Measurements from ENCODE around the gene TTC34. TPM values are rescaled to one million over a fixed set of nuclear protein-coding genes. Genes with fewer than 3 reads are reported as not detected.
A peak's percentile ranks its signal among the peaks of the same experiment; 100 is the strongest.

Gene TTC34
- total RNA-seq, 1 donor from 2014 or later: 1.8 TPM

- H3K27ac Mint-ChIP-seq: peak overlapping the region; percentile 27
Observed at GRCh38 chr1:2592672-2593071, 208.8 kb downstream of the TTC34 start.

GRCh38 chr1:2591581-2592261 lies 209.8 kb downstream of the TTC34 start:
- no peak overlapping the region for H3K4me3 Mint-ChIP-seq
- no peaks in the 10 kb centered on the region for H3K4me1 Mint-ChIP-seq (ENCODE audit: low read depth)
- H3K9me3 Mint-ChIP-seq: no peaks in the 10 kb centered on the region
- no peak overlapping the region for H3K27ac Mint-ChIP-seq
- H3K36me3 Mint-ChIP-seq (ENCODE audit: low read depth): no peaks in the 10 kb centered on the region
- no peak for DNase-seq (ENCODE audit: low spot score)
- intact Hi-C loops (cut with micrococcal nuclease): no loop called here
- no peaks in the 10 kb centered on the region for H3K27me3 Mint-ChIP-seq (ENCODE audit: insufficient read depth)

More at GRCh38 chr1:2592672-2593071, 208.8 kb downstream of the TTC34 start:
- Mint-ChIP-seq H3K4me1 (ENCODE audit: low read depth) (no peaks in the 10 kb centered on the region), H3K27me3 (ENCODE audit: insufficient read depth) (no peaks in the 10 kb centered on the region), H3K9me3 (no peaks in the 10 kb centered on the region), H3K36me3 (ENCODE audit: low read depth) (no peaks in the 10 kb centered on the region), H3K4me3 (no peak overlapping the region)
- intact Hi-C loops (cut with micrococcal nuclease): no loop called here
- no peak for DNase-seq (ENCODE audit: low spot score)

- no peaks in the 10 kb centered on the region for H3K36me3 Mint-ChIP-seq (ENCODE audit: low read depth)
- H3K9me3 Mint-ChIP-seq: no peaks in the 10 kb centered on the region
- H3K4me3 Mint-ChIP-seq: no peak overlapping the region
- no peaks in the 10 kb centered on the region for H3K27me3 Mint-ChIP-seq (ENCODE audit: insufficient read depth)
- H3K27ac Mint-ChIP-seq: no peak overlapping the region
- intact Hi-C loops (cut with micrococcal nuclease): no loop called here
- no peak for DNase-seq (ENCODE audit: low spot score)
- no peaks in the 10 kb centered on the region for H3K4me1 Mint-ChIP-seq (ENCODE audit: low read depth)
Observed at GRCh38 chr1:2591233-2591580, 210.3 kb downstream of the TTC34 start.

GRCh38 chr1:2590233-2591141 lies 211.0 kb downstream of the TTC34 start:
- H3K4me3 Mint-ChIP-seq: no peak overlapping the region
- no peak overlapping the region for H3K27ac Mint-ChIP-seq
- peaks cover 1% of the 10 kb centered on the region for H3K4me1 Mint-ChIP-seq (ENCODE audit: low read depth)
- no peaks in the 10 kb centered on the region for H3K9me3 Mint-ChIP-seq
- H3K27me3 Mint-ChIP-seq (ENCODE audit: insufficient read depth): no peaks in the 10 kb centered on the region
- no peak for DNase-seq (ENCODE audit: low spot score)
- H3K36me3 Mint-ChIP-seq (ENCODE audit: low read depth): no peaks in the 10 kb centered on the region
- intact Hi-C loops (cut with micrococcal nuclease): no loop called here

- intact Hi-C loops (cut with micrococcal nuclease): loop anchor here (10.0 kb wide), 1 partner anchor 1035 kb away; the partner anchor contains the start of gene TPRG1L
- Mint-ChIP-seq H3K4me1 (ENCODE audit: low read depth) (peaks cover 10% of the 10 kb centered on the region), H3K9me3 (no peaks in the 10 kb centered on the region), H3K36me3 (ENCODE audit: low read depth) (no peaks in the 10 kb centered on the region), H3K27ac (no peak overlapping the region), H3K4me3 (peak overlapping the region; percentile 58), H3K27me3 (ENCODE audit: insufficient read depth) (no peaks in the 10 kb centered on the region)
- no peak for DNase-seq (ENCODE audit: low spot score)
Observed at GRCh38 chr1:2589431-2590232, 211.9 kb downstream of the TTC34 start.

- Mint-ChIP-seq H3K27ac (no peak overlapping the region), H3K36me3 (ENCODE audit: low read depth) (no peaks in the 10 kb centered on the region), H3K9me3 (no peaks in the 10 kb centered on the region), H3K4me3 (peak overlapping the region; percentile 39), H3K4me1 (ENCODE audit: low read depth) (peaks cover 17% of the 10 kb centered on the region), H3K27me3 (ENCODE audit: insufficient read depth) (no peaks in the 10 kb centered on the region)
- DNase-seq (ENCODE audit: low spot score): no peak
- intact Hi-C loops (cut with micrococcal nuclease): loop anchor here (10.0 kb wide), 1 partner anchor 1036 kb away; the partner anchor contains the start of gene TPRG1L
Observed at GRCh38 chr1:2588661-2589430, 212.6 kb downstream of the TTC34 start.

- intact Hi-C loops (cut with micrococcal nuclease): loop anchor here (2.0 to 10.0 kb wide), 4 partner anchors 383 to 1037 kb away; partner anchors contain the start of genes FAAP20, TMEM52 and TPRG1L
- Mint-ChIP-seq H3K4me1 (ENCODE audit: low read depth) (peaks cover 26% of the 10 kb centered on the region), H3K36me3 (ENCODE audit: low read depth) (no peaks in the 10 kb centered on the region), H3K27ac (no peak overlapping the region), H3K27me3 (ENCODE audit: insufficient read depth) (no peaks in the 10 kb centered on the region), H3K9me3 (no peaks in the 10 kb centered on the region), H3K4me3 (peak overlapping the region; percentile 80)
- DNase-seq (ENCODE audit: low spot score): no peak
Observed at GRCh38 chr1:2587860-2588571, 213.5 kb downstream of the TTC34 start.

GRCh38 chr1:2587071-2587859 lies 214.2 kb downstream of the TTC34 start:
- H3K4me3 Mint-ChIP-seq: peak overlapping the region; percentile 80
- intact Hi-C loops (cut with micrococcal nuclease): loop anchor here (2.0 to 10.0 kb wide), 4 partner anchors 382 to 1038 kb away; partner anchors contain the start of genes FAAP20, TMEM52 and TPRG1L
- peaks cover 32% of the 10 kb centered on the region for H3K4me1 Mint-ChIP-seq (ENCODE audit: low read depth)
- H3K27me3 Mint-ChIP-seq (ENCODE audit: insufficient read depth): no peaks in the 10 kb centered on the region
- peaks cover 1% of the 10 kb centered on the region for H3K36me3 Mint-ChIP-seq (ENCODE audit: low read depth)
- no peak for DNase-seq (ENCODE audit: low spot score)
- H3K27ac Mint-ChIP-seq: peak overlapping the region; percentile 7
- no peaks in the 10 kb centered on the region for H3K9me3 Mint-ChIP-seq

GRCh38 chr1:2586154-2587070 lies 215.1 kb downstream of the TTC34 start, which contains the start of gene PRXL2B:
Gene PRXL2B (plus strand): TSS chr1:2586777. CDS start chr1:2586886, 109 bp downstream.
- Mint-ChIP-seq H3K27me3 (ENCODE audit: insufficient read depth) (no peaks in the 10 kb centered on the region), H3K4me3 (peak within 1 kb of the TSS; percentile 86), H3K4me1 (ENCODE audit: low read depth) (peaks cover 40% of the 10 kb centered on the region), H3K27ac (peak within 1 kb of the TSS; percentile 94), H3K36me3 (ENCODE audit: low read depth) (peaks cover 3% of the 10 kb centered on the region), H3K9me3 (no peaks in the 10 kb centered on the region)
- intact Hi-C loops (cut with micrococcal nuclease): loop anchor here (1.0 to 10.0 kb wide), 12 partner anchors 8 to 1038 kb away; partner anchors contain the start of genes FAAP20, MORN1, PANK4 and RER1
- DNase-seq (ENCODE audit: low spot score): peak; percentile 98
